HG03280 (cell line): ENCODE data around the gene CDRT4.
"Not testable (repeated sequence)": the region's sequence is repeated elsewhere in the genome, so short reads cannot be mapped to it uniquely, and the experiment has no call there.

Experiments
- ATAC-seq: cut with Tn5 transposase; IDR thresholded peaks from one replicate; pipeline ENCODE4 v1.9.1; 2021; ENCODE audit warnings: mild to moderate bottlenecking, moderate library complexity; ENCODE audit not compliant: unreplicated experiment

CDRT4 gene

GRCh38 chr17:15457723-15458094 is 9.7 kb downstream of the CDRT4 start:
- ATAC-seq: no peak

DNA sequence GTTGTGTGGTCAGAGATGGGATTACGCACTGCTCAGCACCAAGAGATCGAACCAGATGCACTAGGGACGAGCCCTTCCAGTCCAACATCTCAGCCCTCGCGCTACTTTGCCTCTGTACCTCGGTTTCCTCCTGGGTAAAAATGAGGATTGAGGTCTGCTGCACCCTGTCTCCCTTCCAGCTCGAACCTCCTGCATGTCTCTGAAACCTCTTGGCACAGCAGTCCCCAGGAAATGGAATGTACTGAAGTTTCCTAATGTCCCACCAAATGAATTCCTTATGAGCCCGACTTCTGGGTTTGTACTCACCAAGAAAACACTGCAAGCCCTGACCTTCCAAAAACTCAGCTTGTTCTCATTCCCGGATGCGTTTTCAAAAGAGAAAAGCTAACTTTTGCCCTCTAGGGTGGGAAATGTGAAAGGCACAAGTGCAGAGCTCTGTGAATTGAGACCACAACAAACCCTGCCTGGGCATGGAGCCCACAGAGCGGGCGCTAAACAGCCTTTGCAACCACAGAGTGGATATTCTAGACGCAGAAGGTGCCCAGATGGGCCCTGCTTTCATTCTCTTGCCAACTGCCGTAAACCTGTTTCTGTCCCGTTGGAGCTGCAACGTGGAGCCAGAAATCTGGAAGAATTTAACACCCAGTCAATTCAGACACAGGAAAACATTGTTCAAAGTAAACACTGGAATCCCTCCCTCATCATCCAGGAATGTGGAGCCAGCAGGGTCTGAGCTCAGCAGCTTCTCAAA is 10.3 kb downstream of the CDRT4 start:
- ATAC-seq: no peak

GRCh38 chr17:15456496-15456895 is 10.9 kb downstream of the CDRT4 start:
- ATAC-seq: no peak

GRCh38 chr17:15454346-15454745 is 13.1 kb downstream of the CDRT4 start:
- ATAC-seq: no peak

DNA sequence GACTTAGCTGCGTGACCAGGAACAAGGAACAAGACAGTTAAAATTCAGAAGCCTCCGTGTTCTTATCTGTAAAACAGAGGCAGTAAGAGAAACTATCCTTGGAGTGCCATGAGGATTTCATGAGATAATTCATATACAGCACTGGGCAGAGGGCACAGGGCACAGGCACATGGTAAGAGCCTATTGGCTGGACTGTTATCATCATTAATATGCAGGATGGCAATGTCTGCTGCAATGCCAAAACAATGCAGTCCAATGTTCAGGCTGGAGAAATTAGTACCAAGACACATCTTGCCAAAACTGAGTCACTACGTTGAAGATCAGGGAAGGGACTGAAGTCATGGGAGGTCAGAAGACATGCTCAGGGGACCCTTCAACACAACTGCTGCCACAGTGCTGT is 13.6 kb downstream of the CDRT4 start:
- no peak for ATAC-seq

- no peak for ATAC-seq
Observed at GRCh38 chr17:15453246-15453645, 14.2 kb downstream of the CDRT4 start.

DNA sequence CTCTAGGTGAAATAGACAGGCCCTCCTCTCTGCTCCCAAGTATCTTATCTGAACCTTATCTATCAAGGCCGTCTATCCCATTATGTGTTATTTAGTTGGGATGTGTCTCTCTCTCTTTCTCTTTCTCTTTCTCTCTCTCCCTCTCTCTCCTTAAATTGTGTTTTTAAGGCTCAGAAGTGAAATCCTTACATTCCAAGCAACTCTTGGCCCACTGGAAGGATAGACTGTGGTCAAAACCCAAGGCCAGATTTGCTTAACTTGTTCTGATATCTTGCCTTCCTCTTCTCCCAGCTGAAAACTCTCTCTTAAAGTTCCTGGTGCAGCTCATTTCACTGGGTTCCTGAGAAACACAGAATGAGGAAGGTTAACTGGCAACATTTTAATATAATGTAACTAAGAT is 14.7 kb downstream of the CDRT4 start:
- no peak for ATAC-seq

GRCh38 chr17:15451680-15452079 is 15.7 kb downstream of the CDRT4 start:
- no peak for ATAC-seq

DNA sequence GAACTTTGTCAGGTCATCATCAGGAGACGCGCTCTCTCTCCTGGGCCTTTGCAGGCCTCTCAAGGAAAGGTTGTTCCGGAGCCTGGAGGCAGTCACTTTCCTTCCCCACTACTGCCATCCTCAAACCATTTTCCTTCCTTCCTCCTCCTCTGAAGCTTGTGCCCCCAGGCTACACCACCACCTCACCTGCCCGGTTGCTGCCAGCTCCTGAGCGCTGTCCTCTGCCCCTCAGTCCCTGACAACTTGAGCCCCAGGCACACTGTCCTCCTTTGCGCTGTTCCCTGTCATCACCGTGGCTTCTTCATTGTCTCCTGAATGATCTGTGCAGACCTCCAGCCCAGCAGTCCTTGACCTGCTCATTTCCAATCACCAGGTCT is 18.9 kb downstream of the CDRT4 start:
- no peak for ATAC-seq

DNA sequence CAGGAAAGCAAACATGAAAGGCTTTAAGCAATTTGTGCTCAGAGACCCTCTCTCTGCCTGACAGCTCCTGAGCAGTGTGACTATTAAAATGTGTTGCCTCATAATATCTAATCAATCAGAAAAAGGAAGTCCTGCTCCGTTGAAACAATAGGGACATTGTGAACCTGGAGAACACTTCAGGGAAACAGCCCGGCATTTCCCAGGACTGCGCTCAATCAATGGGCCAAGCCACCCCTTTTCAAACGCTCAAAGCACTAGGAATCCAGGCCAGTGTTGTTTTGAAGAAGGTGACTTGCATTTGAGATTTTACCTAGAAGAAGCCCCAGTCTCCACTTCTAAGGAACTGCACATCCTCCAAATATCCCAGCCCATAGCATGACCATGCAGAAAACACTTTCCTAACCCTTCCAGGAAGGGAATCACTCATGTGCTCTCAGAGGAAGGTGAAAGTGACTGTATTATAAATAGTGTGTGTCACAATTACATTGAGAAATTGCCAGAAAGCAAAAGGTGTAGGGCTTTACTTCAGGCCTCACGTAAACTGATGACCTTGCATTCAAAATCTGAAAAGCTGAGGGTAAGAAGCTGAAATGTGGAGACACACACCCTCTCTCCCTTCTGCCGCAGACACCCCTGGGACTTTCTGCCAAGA is 19.4 kb downstream of the CDRT4 start:
- no peak for ATAC-seq

DNA sequence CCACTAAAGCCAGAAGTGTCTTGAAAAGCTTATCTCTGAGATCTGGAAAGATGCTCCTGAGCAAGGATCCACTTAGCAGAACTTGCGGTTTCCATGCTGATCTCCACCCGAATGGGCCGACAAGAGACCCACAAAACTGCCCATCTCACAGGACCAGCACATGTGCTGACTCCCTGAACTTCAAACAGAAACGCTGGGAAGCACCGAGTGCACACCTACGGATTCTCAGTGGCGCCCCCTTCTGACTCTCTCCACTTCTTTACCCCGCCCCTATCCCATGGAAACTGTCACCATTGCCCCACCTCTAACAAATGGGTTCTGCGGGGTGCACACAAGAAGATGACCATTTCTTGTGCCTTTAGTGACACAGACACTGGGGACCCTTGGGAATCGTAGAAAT is 21.4 kb downstream of the CDRT4 start:
- no peak for ATAC-seq

GRCh38 chr17:15444805-15445204 is 22.6 kb downstream of the CDRT4 start:
- ATAC-seq: no peak

DNA sequence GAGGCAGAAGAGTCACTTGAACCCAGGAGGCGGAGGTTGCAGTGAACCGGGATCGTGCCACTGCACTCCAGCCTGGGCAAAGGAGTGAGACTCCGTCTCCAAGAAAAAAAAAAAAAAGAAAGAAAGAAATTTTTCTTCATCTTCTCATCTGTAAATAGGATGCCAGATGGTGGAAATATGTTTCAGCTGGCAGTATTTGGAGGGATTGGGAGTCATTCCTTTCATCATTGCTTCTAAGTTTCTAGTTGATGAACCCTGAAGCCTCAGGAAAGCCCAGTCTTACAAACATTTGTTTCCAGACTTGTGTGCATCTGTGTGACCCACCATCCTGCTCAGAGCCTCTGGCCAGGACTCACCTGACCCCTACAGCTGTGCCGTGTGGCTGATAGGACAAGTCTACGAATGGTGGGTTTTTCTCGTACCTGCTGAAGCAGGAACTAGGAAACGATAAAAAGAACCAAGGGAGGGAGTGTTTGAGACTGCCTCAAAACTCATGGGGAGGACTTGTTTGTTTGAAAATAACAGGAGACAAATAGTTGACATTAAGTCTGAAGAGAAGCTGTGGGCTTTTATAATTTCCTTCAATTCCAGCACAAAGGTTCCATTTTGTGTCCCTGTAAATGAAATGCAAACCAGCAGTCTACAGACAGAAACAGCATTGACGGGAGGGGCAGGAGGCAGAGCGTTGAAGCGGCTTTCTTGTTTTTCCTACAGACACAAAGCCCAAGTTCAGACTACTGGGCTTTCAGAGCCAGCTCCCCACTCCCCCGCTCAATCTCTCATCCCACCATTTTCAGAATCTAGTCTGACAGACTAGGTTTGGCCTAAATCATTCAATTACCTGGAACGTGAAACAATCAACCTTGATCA is 24.9 kb downstream of the CDRT4 start:
- ATAC-seq: no peak

GRCh38 chr17:15441315-15441714 is 26.1 kb downstream of the CDRT4 start:
- ATAC-seq: no peak

DNA sequence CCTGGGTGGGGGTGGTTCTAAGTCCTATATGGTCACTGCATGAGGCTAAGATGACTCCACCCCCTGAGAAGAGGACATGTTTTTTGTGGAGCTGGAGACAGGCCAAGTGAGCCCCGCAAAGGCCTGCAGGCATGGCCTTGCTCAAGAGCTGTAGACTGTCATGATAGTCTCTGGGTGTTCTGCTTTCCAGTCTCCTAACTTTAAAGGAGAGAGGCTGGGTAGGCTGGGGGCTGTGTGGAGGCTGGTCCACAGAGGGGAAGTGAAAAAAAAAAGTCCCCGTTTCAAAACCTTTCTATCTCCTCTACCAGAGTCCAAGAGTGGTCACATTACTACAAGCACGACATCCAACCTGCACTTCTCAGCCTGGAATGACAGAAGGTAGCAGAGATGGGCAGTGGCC is 27.1 kb downstream of the CDRT4 start:
- ATAC-seq: no peak

- ATAC-seq: not testable (repeated sequence)
Observed at GRCh38 chr17:15439205-15439985, 28.0 kb downstream of the CDRT4 start.

GRCh38 chr17:15438491-15439105 is 28.8 kb downstream of the CDRT4 start:
- ATAC-seq: no peak

DNA sequence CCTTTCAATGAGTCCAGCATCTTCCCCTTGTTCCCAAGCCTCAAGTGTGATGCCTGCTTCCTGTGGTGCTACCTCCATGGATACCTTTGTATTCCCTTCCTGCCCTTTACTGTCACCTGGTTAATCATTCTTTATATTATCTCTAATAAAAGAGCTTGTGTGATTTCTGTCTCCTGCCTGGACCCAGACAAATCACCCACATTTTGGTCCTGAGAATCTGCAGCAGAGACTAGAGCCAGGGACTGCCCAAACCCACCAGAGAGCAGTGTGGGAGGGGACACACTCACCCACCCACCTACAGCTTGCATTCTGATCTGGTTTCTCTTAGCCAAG is 30.2 kb downstream of the CDRT4 start:
- no peak for ATAC-seq

DNA sequence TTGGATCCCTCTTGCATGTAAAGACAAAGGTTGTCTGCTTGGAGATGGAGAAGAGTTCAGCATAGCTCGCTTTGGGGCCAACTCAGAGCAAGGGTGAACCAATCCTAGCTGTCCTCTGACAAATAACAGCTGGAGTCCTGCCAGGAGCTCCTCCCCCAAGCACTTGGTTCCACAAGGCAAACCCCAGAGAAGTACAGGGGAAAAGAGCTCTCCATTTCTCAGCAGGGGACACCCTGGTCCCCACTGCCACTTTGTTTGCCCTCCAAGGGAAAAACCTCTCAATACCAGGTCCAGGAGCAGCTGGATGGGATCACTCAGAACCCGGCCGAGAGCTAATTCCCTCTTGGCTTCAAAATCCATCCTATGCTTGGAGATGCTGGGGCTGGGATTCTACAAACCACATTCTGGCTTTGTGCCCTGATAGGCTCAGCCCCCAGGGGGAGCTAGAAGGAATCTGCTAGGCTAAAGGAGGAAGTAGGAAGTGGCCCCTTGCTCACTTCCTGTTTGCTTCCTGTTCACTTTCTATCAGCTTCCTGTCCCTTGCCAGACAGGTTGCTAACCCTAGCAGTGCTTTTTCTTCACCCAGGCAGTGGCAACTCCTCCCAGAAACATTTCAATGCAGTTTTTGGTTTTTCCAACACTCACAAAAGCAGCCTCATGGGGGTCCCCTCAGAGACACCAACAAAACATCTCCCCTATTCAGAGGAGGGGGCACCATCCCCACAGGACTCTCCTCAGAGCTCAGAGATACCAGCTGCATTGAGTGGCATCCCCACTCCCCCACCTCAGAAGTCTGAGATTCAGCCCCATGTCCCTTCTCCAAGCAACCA is 30.7 kb downstream of the CDRT4 start:
- no peak for ATAC-seq

DNA sequence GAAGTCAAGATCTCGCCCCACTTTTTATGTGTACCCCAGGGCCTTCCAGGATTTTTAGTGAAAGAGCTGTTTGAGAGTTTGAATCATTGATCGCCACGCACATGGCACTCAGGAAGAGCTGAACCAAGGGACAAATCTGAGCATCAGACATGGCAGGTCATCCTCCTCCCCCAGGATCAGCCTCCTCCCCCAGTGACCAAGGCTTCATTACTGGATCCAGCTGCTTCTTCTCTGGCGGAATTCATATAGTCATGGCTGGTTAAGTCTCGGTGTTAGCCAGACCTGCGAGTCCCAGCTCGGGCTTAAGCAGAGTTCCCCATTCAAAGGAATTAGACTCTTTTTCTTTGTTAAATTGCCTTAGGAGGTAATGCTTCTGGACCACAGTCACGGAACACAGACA is 32.5 kb downstream of the CDRT4 start:
- ATAC-seq: no peak
